WERI-Rb-1 (cell line): ENCODE data around the gene ZNF280A.
"Not testable (repeated sequence)": the region's sequence is repeated elsewhere in the genome, so short reads cannot be mapped to it uniquely, and the experiment has no call there.

Experiments used
- DNase-seq: peaks from one replicate; pipeline ENCODE4 v3.0.0-alpha.2; 2020
- H3K27ac ChIP-seq: fragments of 250-450 bp; sonication (Bioruptor Pico); 2 replicates; pipeline ENCODE4 v1.5.1; 2020; ENCODE audit warnings: mild to moderate bottlenecking, moderate library complexity
- H3K27me3 ChIP-seq: fragments of 250-450 bp; sonication (Bioruptor Pico); 2 replicates; pipeline ENCODE4 v1.5.1; 2021; ENCODE audit warnings: mild to moderate bottlenecking, low read depth, moderate library complexity; ENCODE audit not compliant: insufficient read depth, severe bottlenecking
- H3K36me3 ChIP-seq: fragments of 250-450 bp; sonication (Bioruptor Pico); 2 replicates; pipeline ENCODE4 v1.5.1; 2020; ENCODE audit warnings: mild to moderate bottlenecking, moderate library complexity
- H3K4me3 ChIP-seq: 2 replicates; pipeline ENCODE4 v1.5.1; 2011; ENCODE audit warnings: low read depth, mild to moderate bottlenecking, control low read depth, low read length
- H3K9me3 ChIP-seq: fragments of 250-450 bp; sonication (Bioruptor Pico); 2 replicates; pipeline ENCODE4 v1.5.1; 2021; ENCODE audit warnings: mild to moderate bottlenecking, moderate library complexity; ENCODE audit not compliant: severe bottlenecking
- TF ChIP-seq, protein P1 (sequence below): IDR thresholded peaks from 2 replicates; pipeline ENCODE4 v1.5.1; 2011; ENCODE audit warnings: low read depth, mild to moderate bottlenecking, control low read depth, inconsistent platforms, low read length

Gene ZNF280A

DNA sequence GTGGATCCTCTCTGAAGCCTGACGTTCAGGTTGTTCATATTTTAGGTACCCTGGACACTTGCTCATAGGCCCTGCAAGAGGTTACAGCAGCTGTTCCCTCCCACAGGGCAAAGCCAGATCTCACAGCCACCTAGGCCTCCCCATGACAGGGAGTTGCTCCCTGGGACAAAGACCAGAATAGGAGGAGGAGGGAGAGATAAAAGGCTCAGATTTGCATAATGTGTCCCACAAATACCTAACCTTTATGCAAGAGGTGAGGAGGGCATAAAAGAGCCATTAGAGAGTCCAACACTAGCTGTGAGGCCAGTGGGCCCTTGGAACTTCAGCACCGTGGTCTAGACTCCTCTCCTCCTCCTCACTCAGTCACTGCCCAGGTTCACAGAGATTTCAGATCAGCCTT lies 45.3 kb downstream of the ZNF280A start:
- Histone ChIP-seq H3K4me3 (no peak overlapping the region), H3K9me3 (no peaks in the 10 kb centered on the region), H3K27me3 (no peaks in the 10 kb centered on the region), H3K36me3 (no peaks in the 10 kb centered on the region), H3K27ac (no peak overlapping the region)
- no peak for DNase-seq
- TF ChIP-seq, protein P1, sequence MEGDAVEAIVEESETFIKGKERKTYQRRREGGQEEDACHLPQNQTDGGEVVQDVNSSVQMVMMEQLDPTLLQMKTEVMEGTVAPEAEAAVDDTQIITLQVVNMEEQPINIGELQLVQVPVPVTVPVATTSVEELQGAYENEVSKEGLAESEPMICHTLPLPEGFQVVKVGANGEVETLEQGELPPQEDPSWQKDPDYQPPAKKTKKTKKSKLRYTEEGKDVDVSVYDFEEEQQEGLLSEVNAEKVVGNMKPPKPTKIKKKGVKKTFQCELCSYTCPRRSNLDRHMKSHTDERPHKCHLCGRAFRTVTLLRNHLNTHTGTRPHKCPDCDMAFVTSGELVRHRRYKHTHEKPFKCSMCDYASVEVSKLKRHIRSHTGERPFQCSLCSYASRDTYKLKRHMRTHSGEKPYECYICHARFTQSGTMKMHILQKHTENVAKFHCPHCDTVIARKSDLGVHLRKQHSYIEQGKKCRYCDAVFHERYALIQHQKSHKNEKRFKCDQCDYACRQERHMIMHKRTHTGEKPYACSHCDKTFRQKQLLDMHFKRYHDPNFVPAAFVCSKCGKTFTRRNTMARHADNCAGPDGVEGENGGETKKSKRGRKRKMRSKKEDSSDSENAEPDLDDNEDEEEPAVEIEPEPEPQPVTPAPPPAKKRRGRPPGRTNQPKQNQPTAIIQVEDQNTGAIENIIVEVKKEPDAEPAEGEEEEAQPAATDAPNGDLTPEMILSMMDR = no peak

DNA sequence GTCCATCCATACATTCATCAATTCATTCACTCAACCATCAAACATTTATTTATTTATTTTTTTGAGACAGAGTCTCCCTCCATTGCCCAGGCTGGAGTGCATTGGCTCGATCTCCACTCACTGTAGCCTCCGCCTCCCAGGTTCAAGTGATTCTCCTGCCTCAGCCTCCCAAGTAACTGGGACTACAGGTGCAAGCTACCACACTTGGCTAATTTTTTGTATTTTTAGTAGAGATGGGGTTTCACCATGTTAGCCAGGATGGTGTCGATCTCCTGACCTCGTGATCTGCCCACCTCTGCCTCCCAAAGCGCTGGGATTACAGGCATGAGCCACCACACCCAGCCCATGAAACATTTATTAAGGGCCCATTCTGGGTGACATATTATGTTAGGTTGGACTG lies 49.0 kb downstream of the ZNF280A start:
- H3K27ac ChIP-seq, H3K36me3 ChIP-seq, DNase-seq, H3K27me3 ChIP-seq, H3K4me3 ChIP-seq: not testable (repeated sequence)
- H3K9me3 ChIP-seq = peaks cover 12% of the 10 kb centered on the region

- H3K36me3 ChIP-seq = no peaks in the 10 kb centered on the region
- no peak for DNase-seq
- no peaks in the 10 kb centered on the region for H3K27me3 ChIP-seq
- H3K4me3 ChIP-seq = no peak overlapping the region
- TF ChIP-seq, protein P1 = no peak
- peaks cover 12% of the 10 kb centered on the region for H3K9me3 ChIP-seq
- no peak overlapping the region for H3K27ac ChIP-seq
Observed at GRCh38 chr22:22469527-22469926, 50.5 kb downstream of the ZNF280A start.

DNA sequence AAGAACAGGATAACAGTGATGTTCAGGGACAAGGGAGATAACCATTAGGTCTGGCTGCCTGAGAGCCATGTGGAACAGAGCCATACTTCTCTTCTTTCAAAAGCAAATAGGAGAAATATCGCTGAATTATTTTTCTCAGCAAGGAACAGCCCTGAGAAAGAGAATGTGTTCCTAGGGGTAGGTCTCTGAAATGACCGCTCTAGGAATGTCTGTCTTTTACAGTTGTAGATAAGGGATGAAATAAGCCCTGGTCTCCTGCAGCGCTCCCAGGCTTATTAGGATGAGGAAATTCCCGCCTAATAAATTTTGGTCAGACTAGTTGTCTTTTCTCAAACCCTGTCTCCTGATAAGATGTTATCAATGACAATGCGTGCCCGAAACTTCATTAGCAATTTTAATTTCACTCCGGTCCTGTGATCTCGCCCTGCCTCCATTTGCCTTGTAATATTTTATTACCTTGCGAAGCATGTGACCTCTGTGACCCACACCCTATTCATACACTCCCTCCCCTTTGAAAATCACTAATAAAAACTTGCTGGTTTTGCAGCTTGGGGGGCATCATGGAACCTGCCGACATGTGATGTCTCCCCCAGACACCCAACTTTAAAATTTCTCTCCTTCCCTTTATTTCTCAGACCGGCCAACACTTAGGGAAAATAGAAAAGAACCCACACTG lies 51.1 kb downstream of the ZNF280A start:
- H3K36me3 ChIP-seq, H3K27me3 ChIP-seq, DNase-seq, H3K4me3 ChIP-seq, H3K27ac ChIP-seq: not testable (repeated sequence)
- H3K9me3 ChIP-seq = peaks cover 12% of the 10 kb centered on the region

DNA sequence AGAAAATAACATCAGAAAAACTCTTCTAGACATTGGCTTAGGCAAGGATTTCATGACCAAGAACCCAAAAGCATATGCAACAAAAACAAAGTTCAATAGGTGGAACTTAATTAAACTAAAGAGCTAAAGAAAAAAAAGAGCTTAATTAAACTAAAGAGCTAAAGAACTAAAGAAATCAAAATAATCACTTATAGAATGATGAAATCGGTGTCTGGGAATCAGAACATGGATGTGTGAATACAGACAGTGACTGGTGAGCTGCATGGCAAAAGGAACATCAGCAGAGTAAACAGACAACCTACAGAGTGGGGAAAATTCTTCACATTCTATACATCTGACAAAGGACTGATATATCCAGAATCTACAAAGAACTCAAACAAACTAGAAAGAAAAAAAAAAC lies 53.0 kb downstream of the ZNF280A start:
- no peak overlapping the region for H3K4me3 ChIP-seq
- DNase-seq = no peak
- no peak overlapping the region for H3K27ac ChIP-seq
- TF ChIP-seq, protein P1 = no peak
- no peaks in the 10 kb centered on the region for H3K36me3 ChIP-seq
- peaks cover 12% of the 10 kb centered on the region for H3K9me3 ChIP-seq
- H3K27me3 ChIP-seq = no peaks in the 10 kb centered on the region

- TF ChIP-seq, protein P1 = no peak
- no peak overlapping the region for H3K4me3 ChIP-seq
- H3K27me3 ChIP-seq = no peaks in the 10 kb centered on the region
- no peaks in the 10 kb centered on the region for H3K36me3 ChIP-seq
- H3K27ac ChIP-seq = no peak overlapping the region
- DNase-seq = no peak
- H3K9me3 ChIP-seq = peaks cover 12% of the 10 kb centered on the region
Observed at GRCh38 chr22:22465782-22466181, 54.3 kb downstream of the ZNF280A start.

DNA sequence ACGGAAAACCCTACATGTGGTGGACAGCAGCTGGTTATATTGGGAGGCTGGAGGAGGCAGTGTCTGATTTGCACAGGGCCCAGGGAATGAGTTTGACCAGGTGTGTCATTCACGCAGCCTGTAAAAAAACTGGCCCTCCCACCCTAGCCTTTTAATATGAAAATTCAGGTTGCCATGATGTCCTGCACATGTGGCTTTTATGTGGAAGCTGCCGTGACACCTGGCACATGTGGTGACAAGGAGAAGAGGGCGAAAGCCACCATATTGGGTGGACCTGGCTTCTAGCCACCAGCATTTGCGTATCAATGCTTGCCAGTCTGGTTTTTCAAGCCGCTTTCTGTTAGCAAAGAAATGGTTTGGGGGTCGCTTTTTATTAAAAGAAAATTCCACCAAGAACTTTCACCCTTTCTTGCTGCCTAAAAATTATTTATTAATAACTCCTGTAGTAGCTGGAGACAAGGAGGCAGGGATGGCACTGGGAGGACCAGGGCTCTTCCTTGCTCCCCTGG lies 54.9 kb downstream of the ZNF280A start:
- no peaks in the 10 kb centered on the region for H3K36me3 ChIP-seq
- H3K27ac ChIP-seq = no peak overlapping the region
- no peaks in the 10 kb centered on the region for H3K27me3 ChIP-seq
- peaks cover 12% of the 10 kb centered on the region for H3K9me3 ChIP-seq
- H3K4me3 ChIP-seq = no peak overlapping the region
- DNase-seq = no peak
- TF ChIP-seq, protein P1 = no peak
